H9 (cell line): Measurements from ENCODE around the gene CRYBB1. TPM values are rescaled to one million over a fixed set of nuclear protein-coding genes. Genes with fewer than 3 reads are reported as not detected.

ENCODE experiments used
- DNase-seq: peaks from one replicate; pipeline ENCODE4 v3.0.0-alpha.2; 2017
- H2AFZ ChIP-seq: one replicate; pipeline ENCODE4 v1.6.1; 2013; ENCODE audit warnings: mild to moderate bottlenecking, low read length, control low read depth, moderate library complexity
- H2AK5ac ChIP-seq: 2 replicates; pipeline ENCODE4 v1.6.1; 2013; ENCODE audit warnings: low read length, control low read depth, mixed read lengths; ENCODE audit not compliant: insufficient read length
- H2BK120ac ChIP-seq: one replicate; pipeline ENCODE4 v1.6.1; 2013; ENCODE audit warnings: low read depth, mild to moderate bottlenecking, low read length, control low read depth, inconsistent platforms; ENCODE audit not compliant: poor library complexity, severe bottlenecking
- H2BK12ac ChIP-seq: 2 replicates; pipeline ENCODE4 v1.6.1; 2013; ENCODE audit warnings: low read length, control low read depth, mixed read lengths, low read depth; ENCODE audit not compliant: insufficient read length
- H2BK15ac ChIP-seq: 2 replicates; pipeline ENCODE4 v1.6.1; 2013; ENCODE audit warnings: low read depth, low read length, control low read depth
- H2BK20ac ChIP-seq: one replicate; pipeline ENCODE4 v1.6.1; 2013; ENCODE audit warnings: low read depth, mild to moderate bottlenecking, low read length, control low read depth, inconsistent platforms; ENCODE audit not compliant: poor library complexity, severe bottlenecking
- H2BK5ac ChIP-seq: 2 replicates; pipeline ENCODE4 v1.6.1; 2013; ENCODE audit warnings: low read length, control low read depth, mixed read lengths; ENCODE audit not compliant: insufficient read length
- H3K14ac ChIP-seq: 2 replicates; pipeline ENCODE4 v1.6.1; 2013; ENCODE audit warnings: low read length, control low read depth; ENCODE audit not compliant: insufficient read depth
- H3K18ac ChIP-seq: 2 replicates; pipeline ENCODE4 v1.6.1; 2013; ENCODE audit warnings: low read depth, mild to moderate bottlenecking, mixed read lengths, low read length, control low read depth; ENCODE audit not compliant: insufficient read length
- H3K23ac ChIP-seq: 2 replicates; pipeline ENCODE4 v1.6.1; 2013; ENCODE audit warnings: low read length, control low read depth, mixed read lengths, low read depth; ENCODE audit not compliant: insufficient read length
- H3K23me2 ChIP-seq: 2 replicates; pipeline ENCODE4 v1.6.1; 2013; ENCODE audit warnings: low read depth, mild to moderate bottlenecking, mixed read lengths, low read length, control low read depth; ENCODE audit not compliant: insufficient read length, poor library complexity, severe bottlenecking
- H3K27ac ChIP-seq: 2 replicates; pipeline ENCODE4 v1.5.1; 2013; ENCODE audit warnings: low read length, control low read depth, mixed read lengths, low read depth; ENCODE audit not compliant: insufficient read length
- H3K27me3 ChIP-seq: 2 replicates; pipeline ENCODE4 v1.6.1; 2013; ENCODE audit warnings: low read length, control low read depth, inconsistent platforms; ENCODE audit not compliant: insufficient read depth
- H3K4ac ChIP-seq: 2 replicates; pipeline ENCODE4 v1.6.1; 2013; ENCODE audit warnings: low read depth, mild to moderate bottlenecking, control low read depth, inconsistent platforms, low read length, moderate library complexity
- H3K4me1 ChIP-seq: 2 replicates; pipeline ENCODE4 v1.6.1; 2013; ENCODE audit warnings: low read length, control low read depth, inconsistent platforms; ENCODE audit not compliant: insufficient read depth
- H3K4me2 ChIP-seq: 2 replicates; pipeline ENCODE4 v1.6.1; 2013; ENCODE audit warnings: low read length, control low read depth, mixed read lengths; ENCODE audit not compliant: insufficient read length, insufficient read depth
- H3K56ac ChIP-seq: 2 replicates; pipeline ENCODE4 v1.6.1; 2013; ENCODE audit warnings: low read depth, mild to moderate bottlenecking, mixed read lengths, low read length, control low read depth; ENCODE audit not compliant: insufficient read length
- H3K79me1 ChIP-seq: 2 replicates; pipeline ENCODE4 v1.6.1; 2013; ENCODE audit warnings: low read depth, mild to moderate bottlenecking, moderate library complexity, low read length, control low read depth, inconsistent platforms; ENCODE audit not compliant: insufficient read depth, poor library complexity, severe bottlenecking
- H3K79me2 ChIP-seq: 2 replicates; pipeline ENCODE4 v1.6.1; 2013; ENCODE audit warnings: low read length, control low read depth, inconsistent platforms; ENCODE audit not compliant: insufficient read depth
- H3K9ac ChIP-seq: 2 replicates; pipeline ENCODE4 v1.6.1; 2013; ENCODE audit warnings: low read length, control low read depth, mixed read lengths; ENCODE audit not compliant: insufficient read length; ENCODE audit errors: extremely low read depth
- H3K9me3 ChIP-seq: one replicate; pipeline ENCODE4 v1.6.1; 2013; ENCODE audit warnings: low read depth, low read length, inconsistent platforms; ENCODE audit not compliant: control insufficient read depth
- H3T11ph ChIP-seq: one replicate; pipeline ENCODE4 v1.6.1; 2013; ENCODE audit warnings: mild to moderate bottlenecking, low read length, control low read depth, inconsistent platforms
- H4K20me1 ChIP-seq: one replicate; pipeline ENCODE4 v1.6.1; 2013; ENCODE audit not compliant: control insufficient read depth, insufficient read length, insufficient read depth
- H4K5ac ChIP-seq: 2 replicates; pipeline ENCODE4 v1.6.1; 2013; ENCODE audit warnings: low read depth, mild to moderate bottlenecking, mixed read lengths, low read length, control low read depth; ENCODE audit not compliant: insufficient read length
- H4K8ac ChIP-seq: replicated peaks from 2 replicates; pipeline ENCODE4 v1.6.1; 2013; ENCODE audit warnings: low read length, control low read depth, mixed read lengths, low read depth; ENCODE audit not compliant: insufficient read length
- H4K91ac ChIP-seq: 2 replicates; pipeline ENCODE4 v1.6.1; 2013; ENCODE audit warnings: low read depth, mild to moderate bottlenecking, moderate library complexity, mixed read lengths, low read length, control low read depth; ENCODE audit not compliant: insufficient read length
- H3K27ac Mint-ChIP-seq, 3 experiments: 2 replicates in 2 of 3; 3 replicates in 1 of 3; pipeline ENCODE4 v1.8.0; 2020 to 2021; ENCODE audit warnings: mixed read lengths in 3 of 3, mild to moderate bottlenecking in 1 of 3, moderate library complexity in 1 of 3
- H3K27me3 Mint-ChIP-seq: 2 replicates; pipeline ENCODE4 v1.8.0; 2021; ENCODE audit warnings: low read depth, mild to moderate bottlenecking, moderate library complexity, mixed read lengths
- H3K36me3 Mint-ChIP-seq, 3 experiments: 2 replicates in 2 of 3; 3 replicates in 1 of 3; pipeline ENCODE4 v1.8.0; 2020 to 2021; ENCODE audit warnings: low read depth in 3 of 3, mixed read lengths in 3 of 3; ENCODE audit not compliant: insufficient read depth in 1 of 3
- H3K4me1 Mint-ChIP-seq, 2 experiments: 2 replicates each; pipeline ENCODE4 v1.8.0; 2020; ENCODE audit warnings: mixed read lengths in 2 of 2
- H3K4me3 Mint-ChIP-seq, 2 experiments: 2 replicates in 1 of 2; 3 replicates in 1 of 2; pipeline ENCODE4 v1.8.0; 2020 to 2021; ENCODE audit warnings: mild to moderate bottlenecking in 2 of 2, mixed read lengths in 2 of 2, moderate library complexity in 1 of 2
- H3K9me3 Mint-ChIP-seq, 2 experiments: 2 replicates in 1 of 2; 3 replicates in 1 of 2; pipeline ENCODE4 v1.8.0; 2020; ENCODE audit warnings: mild to moderate bottlenecking in 2 of 2, mixed read lengths in 2 of 2, moderate library complexity in 1 of 2
- WGBS: extraction: QIAGEN DNeasy Blood & Tissue Kit; methylation state at CpG from one replicate; pipeline ENCODE4 v1.1.7; 2013; ENCODE audit warnings: missing lambda C conversion rate, low lambda C conversion rate, mixed read lengths; ENCODE audit not compliant: insufficient read length; ENCODE audit errors: extremely low coverage; 5-methylcytosine and 5-hydroxymethylcytosine counted together
- total RNA-seq: library from RNA; stranded (reverse); gene quantifications from 2 replicates; pipeline ENCODE4 v1.2.1, GENCODE V29; 2021
- TF ChIP-seq, protein P1 (sequence below): fragments of 200-600 bp; sonication (generic); conservative IDR thresholded peaks from 3 replicates; pipeline ENCODE4 v1.8.0; 2021; ENCODE audit warnings: antibody characterized with exemption, mild to moderate bottlenecking

CRYBB1 gene
- total RNA-seq, 1 experiment from 2014 or later: 5.4 TPM

DNA sequence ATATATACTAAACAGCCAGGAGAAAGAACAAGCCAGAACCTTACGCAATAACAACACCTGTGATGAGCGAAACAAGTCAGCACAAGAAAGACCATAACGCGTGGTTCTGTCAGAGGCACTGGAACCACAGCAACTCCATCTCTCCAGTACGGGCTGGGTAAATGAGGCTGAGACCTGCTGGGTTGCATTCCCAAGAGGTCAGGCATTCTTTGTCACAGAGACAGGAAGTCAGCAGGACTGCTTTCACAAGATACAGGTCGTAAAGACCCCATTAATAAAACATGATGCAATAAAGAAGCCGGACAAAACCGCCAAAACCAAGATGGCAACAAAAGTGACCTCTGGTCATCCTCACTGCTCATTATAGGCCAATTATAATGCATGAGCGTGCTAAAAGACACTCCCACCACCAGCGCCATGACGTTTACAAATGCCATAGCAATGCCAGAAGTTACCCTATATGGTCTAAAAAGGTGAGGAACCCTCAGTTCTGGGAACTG, 49.6 kb downstream of the CRYBB1 start:
- Histone ChIP-seq H2BK20ac (no peak overlapping the region), H4K20me1 (no peaks in the 10 kb centered on the region), H4K8ac (no peak overlapping the region), H3K27me3 (no peaks in the 10 kb centered on the region), H3K79me1 (peaks cover 8% of the 10 kb centered on the region), H2BK15ac (no peak overlapping the region), H3K79me2 (peaks cover 42% of the 10 kb centered on the region; the same call in 1 of the 2 replicates), H3K4ac (no peak overlapping the region; the same call in 1 of the 2 replicates), H3K18ac (peak overlapping the region; percentile 60), H4K91ac (no peak overlapping the region), H3K27ac (peak overlapping the region; percentile 96), H2BK120ac (peak overlapping the region; percentile 96), H3K23ac (no peak overlapping the region), H2AK5ac (peak overlapping the region; percentile 89), H3K4me2 (peak overlapping the region; percentile 34), H3T11ph (peak overlapping the region; percentile 26), H3K23me2 (no peaks in the 10 kb centered on the region), H2BK5ac (no peak overlapping the region), H3K56ac (no peak overlapping the region), H3K9me3 (no peaks in the 10 kb centered on the region), H3K9ac (peak overlapping the region; percentile 39), H4K5ac (peak overlapping the region; percentile 11), H3K4me1 (peaks cover 19% of the 10 kb centered on the region), H3K14ac (peak overlapping the region; percentile 57; the same call in 1 of the 2 replicates), H2BK12ac (no peak overlapping the region), H2AFZ (no peak overlapping the region)
- H3K4me3 Mint-ChIP-seq: peak overlapping the region; percentile 38 to 63; a peak in 4 of 5 replicates
- TF ChIP-seq, protein P1, sequence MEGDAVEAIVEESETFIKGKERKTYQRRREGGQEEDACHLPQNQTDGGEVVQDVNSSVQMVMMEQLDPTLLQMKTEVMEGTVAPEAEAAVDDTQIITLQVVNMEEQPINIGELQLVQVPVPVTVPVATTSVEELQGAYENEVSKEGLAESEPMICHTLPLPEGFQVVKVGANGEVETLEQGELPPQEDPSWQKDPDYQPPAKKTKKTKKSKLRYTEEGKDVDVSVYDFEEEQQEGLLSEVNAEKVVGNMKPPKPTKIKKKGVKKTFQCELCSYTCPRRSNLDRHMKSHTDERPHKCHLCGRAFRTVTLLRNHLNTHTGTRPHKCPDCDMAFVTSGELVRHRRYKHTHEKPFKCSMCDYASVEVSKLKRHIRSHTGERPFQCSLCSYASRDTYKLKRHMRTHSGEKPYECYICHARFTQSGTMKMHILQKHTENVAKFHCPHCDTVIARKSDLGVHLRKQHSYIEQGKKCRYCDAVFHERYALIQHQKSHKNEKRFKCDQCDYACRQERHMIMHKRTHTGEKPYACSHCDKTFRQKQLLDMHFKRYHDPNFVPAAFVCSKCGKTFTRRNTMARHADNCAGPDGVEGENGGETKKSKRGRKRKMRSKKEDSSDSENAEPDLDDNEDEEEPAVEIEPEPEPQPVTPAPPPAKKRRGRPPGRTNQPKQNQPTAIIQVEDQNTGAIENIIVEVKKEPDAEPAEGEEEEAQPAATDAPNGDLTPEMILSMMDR: no peak
- WGBS: no CpG with 5 or more reads among the region's 11 CpGs
- peaks cover 15 to 21% (median 17%) of the 10 kb centered on the region in 3 experiments for H3K36me3 Mint-ChIP-seq
- H3K27ac Mint-ChIP-seq: peak overlapping the region; percentile 97 to 99 (median 98)
- DNase-seq: peak; percentile 85
- H3K27me3 Mint-ChIP-seq: no peaks in the 10 kb centered on the region
- H3K9me3 Mint-ChIP-seq: no peaks in the 10 kb centered on the region
- H3K4me1 Mint-ChIP-seq: peaks cover 77 to 83% of the 10 kb centered on the region in 2 experiments
